T-helper 2 cell (primary cell): ENCODE results near the gene CYP3A4.
"Not testable (repeated sequence)": the region's sequence is repeated elsewhere in the genome, so short reads cannot be mapped to it uniquely, and the experiment has no call there.

Experiments
- DNase-seq, 5 experiments: peaks; one replicate each; pipeline versions ENCODE4 v3.0.0 to v3.0.0-alpha.2; 2012 to 2022

CYP3A4 gene

GRCh38 chr7:99751322-99752052 is 32.5 kb downstream of the CYP3A4 start:
- not testable (repeated sequence) for DNase-seq

GRCh38 chr7:99748846-99749579 is 35.0 kb downstream of the CYP3A4 start:
- DNase-seq: peak in 1 of 5 experiments; percentile 54

GRCh38 chr7:99746915-99747314 is 37.1 kb downstream of the CYP3A4 start:
- not testable (repeated sequence) for DNase-seq

GRCh38 chr7:99745395-99745794 is 38.6 kb downstream of the CYP3A4 start:
- DNase-seq: not testable (repeated sequence)

GRCh38 chr7:99742737-99743394 is 41.1 kb downstream of the CYP3A4 start:
- no peak for DNase-seq

GRCh38 chr7:99741441-99741795 is 42.6 kb downstream of the CYP3A4 start:
- no peak for DNase-seq

GRCh38 chr7:99740573-99741440 is 43.2 kb downstream of the CYP3A4 start:
- DNase-seq: no peak

GRCh38 chr7:99739699-99740572 is 44.0 kb downstream of the CYP3A4 start:
- no peak for DNase-seq

GRCh38 chr7:99737726-99738125 is 46.3 kb downstream of the CYP3A4 start:
- DNase-seq: peak in 1 of 5 experiments; percentile 19

- DNase-seq: not testable (repeated sequence)
Measured at GRCh38 chr7:99736667-99737066, 47.3 kb downstream of the CYP3A4 start.

- no peak for DNase-seq
Measured at GRCh38 chr7:99734987-99735386, 49.0 kb downstream of the CYP3A4 start, which contains the start of gene CYP3A7. TSS of gene CYP3A7 (minus strand) at chr7:99735196. CDS start at chr7:99735093, 103 bp downstream.

GRCh38 chr7:99733448-99733847 is 50.5 kb downstream of the CYP3A4 start:
- no peak for DNase-seq

GRCh38 chr7:99733003-99733402 is 51.0 kb downstream of the CYP3A4 start:
- no peak for DNase-seq

GRCh38 chr7:99731638-99732374 is 52.2 kb downstream of the CYP3A4 start:
- no peak for DNase-seq

GRCh38 chr7:99730992-99731391 is 53.0 kb downstream of the CYP3A4 start:
- DNase-seq: no peak

GRCh38 chr7:99730238-99730810 is 53.7 kb downstream of the CYP3A4 start:
- no peak for DNase-seq

GRCh38 chr7:99729486-99730237 is 54.3 kb downstream of the CYP3A4 start:
- no peak for DNase-seq

- no peak for DNase-seq
Measured at GRCh38 chr7:99728615-99729014, 55.4 kb downstream of the CYP3A4 start.

GRCh38 chr7:99723201-99723600 is 60.8 kb downstream of the CYP3A4 start:
- not testable (repeated sequence) for DNase-seq
